PFSK-1 (cell line): ENCODE measurements around the gene ABCA7.

Experiments used
- FOXP2 ChIP-seq: optimal IDR thresholded peaks from 2 replicates; pipeline ENCODE3; 2011; ENCODE audit warnings: borderline replicate concordance, control low read depth, inconsistent platforms; ENCODE audit not compliant: insufficient read depth; ENCODE audit errors: extremely low read length, extremely low read depth
- POLR2AphosphoS5 ChIP-seq: IDR thresholded peaks from 2 replicates; pipeline ENCODE4 v1.6.1; 2012; ENCODE audit warnings: low read depth, mild to moderate bottlenecking, control low read depth, low read length, moderate library complexity
- REST ChIP-seq, 2 experiments: IDR thresholded peaks; 2 replicates each; pipeline versions ENCODE4 v1.6.1 to v1.8.0; 2011 to 2012; ENCODE audit warnings: low read depth in 2 of 2, low read length in 2 of 2, control low read depth in 1 of 2, inconsistent platforms in 1 of 2, mild to moderate bottlenecking in 1 of 2, moderate library complexity in 1 of 2; ENCODE audit not compliant: insufficient read depth in 1 of 2
- SIN3A ChIP-seq: IDR thresholded peaks from 2 replicates; pipeline ENCODE4 v1.6.1; 2012; ENCODE audit warnings: mild to moderate bottlenecking, low read length, moderate library complexity, borderline replicate concordance; ENCODE audit not compliant: insufficient read depth
- TAF1 ChIP-seq: IDR thresholded peaks from 2 replicates; pipeline ENCODE4 v1.6.1; 2012; ENCODE audit warnings: low read length, control low read depth, borderline replicate concordance; ENCODE audit not compliant: insufficient read depth

ABCA7 gene

GRCh38 chr19:1019980-1020867 is 19.7 kb upstream of the ABCA7 start:
- TF ChIP-seq FOXP2 (no peak), SIN3A (no peak), POLR2AphosphoS5 (no peak), REST (IDR thresholded peaks at IDR 0.05; ENCODE audit: insufficient read depth in 1 of 2, low read depth in 2 of 2, low read length in 2 of 2) (no peak), TAF1 (no peak)

GRCh38 chr19:1020868-1021425 is 19.0 kb upstream of the ABCA7 start, which contains the start of gene TMEM259:
Gene TMEM259, minus strand, starts transcription at chr19:1021123. Its CDS starts 127 bp downstream, at chr19:1020996.
- TF ChIP-seq FOXP2 (peak; percentile 65), SIN3A (peak; percentile 58; the same call in 1 of the 2 replicates), REST (IDR thresholded peaks at IDR 0.05; ENCODE audit: insufficient read depth in 1 of 2, low read depth in 2 of 2, low read length in 2 of 2) (peak in 1 of 2 experiments; percentile 21; a peak in 1 of 4 replicates), TAF1 (peak; percentile 93), POLR2AphosphoS5 (peak; percentile 67; the same call in 1 of the 2 replicates)

- TF ChIP-seq FOXP2 (peak; percentile 28), POLR2AphosphoS5 (0 out of 2 replicates have a peak, but pooled peaks have one; percentile 30), TAF1 (no peak), REST (IDR thresholded peaks at IDR 0.05; ENCODE audit: insufficient read depth in 1 of 2, low read depth in 2 of 2, low read length in 2 of 2) (no peak)
These were observed 13.7 kb upstream of the ABCA7 start, which contains the start of gene CNN2 for GRCh38 chr19:1025960-1026782. Gene CNN2, plus strand, starts transcription at chr19:1026608. Its CDS starts 54 bp downstream, at chr19:1026662.

- no peak for TF ChIP-seq POLR2AphosphoS5
- TF ChIP-seq SIN3A, result no peak
- no peak for TF ChIP-seq REST (IDR thresholded peaks at IDR 0.05; ENCODE audit: insufficient read depth in 1 of 2, low read depth in 2 of 2, low read length in 2 of 2)
- no peak for TF ChIP-seq TAF1
- no peak for TF ChIP-seq FOXP2
These were observed 12.9 kb upstream of the ABCA7 start for GRCh38 chr19:1026783-1027649.
